ENCODE data around the gene MTFR1L. TPM values are rescaled to one million over a fixed set of nuclear protein-coding genes. Genes with fewer than 3 reads are reported as not detected.

Gene MTFR1L
- total and polyA plus RNA-seq, 5 donors from 2014 or later, result 29.7 to 56.1 (median 32.9) TPM

DNA sequence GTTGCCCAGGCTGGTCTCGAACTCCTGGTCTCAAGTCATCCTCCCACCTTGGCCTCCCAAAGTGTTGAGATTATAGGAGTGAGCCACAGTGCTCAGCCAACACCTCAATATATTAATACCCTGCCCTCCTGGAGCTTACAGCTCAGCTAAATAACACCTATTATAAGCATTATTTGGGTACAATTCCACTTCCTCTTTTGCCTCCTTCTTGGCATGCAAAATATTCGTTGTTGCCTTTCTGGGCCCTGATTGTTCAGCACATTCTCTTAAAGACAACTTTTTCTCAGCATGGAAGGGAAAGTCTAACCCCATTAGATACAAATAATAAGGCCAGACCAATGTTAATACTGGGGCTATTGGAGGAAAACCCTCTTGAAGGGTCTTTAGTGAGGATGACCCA lies 53.0 kb downstream of the MTFR1L start:
- Histone ChIP-seq H3K9me3 (ENCODE audit: control insufficient read depth in 2 of 2, low read length in 2 of 2) (no peaks in the 10 kb centered on the region), H3K27ac (ENCODE audit: insufficient read depth, low read length, poor library complexity, severe bottlenecking) (no peak overlapping the region), H3K4me1 (ENCODE audit: control insufficient read depth, insufficient read depth, low read length, poor library complexity, severe bottlenecking) (peaks cover 17% of the 10 kb centered on the region), H3K36me3 (ENCODE audit: control insufficient read depth, insufficient read depth, low read length) (no peaks in the 10 kb centered on the region), H3K27me3 (ENCODE audit: control insufficient read depth, insufficient read depth, low read length) (no peaks in the 10 kb centered on the region), H3K4me3 (ENCODE audit: low read depth, low read length) (no peak overlapping the region)
- no peak for DNase-seq
- Mint-ChIP-seq H3K4me1 (peaks cover 0 to 10% (median 4%) of the 10 kb centered on the region in 4 donors), H3K27me3 (peaks cover 5% of the 10 kb centered on the region), H3K27ac (peak overlapping the region in 1 of 3 donors; percentile 60), H3K9me3 (no peaks in the 10 kb centered on the region), H3K4me3 (no peak overlapping the region), H3K36me3 (no peaks in the 10 kb centered on the region)
- ATAC-seq (ENCODE audit: low read depth in 2 of 2), result no peak

DNA sequence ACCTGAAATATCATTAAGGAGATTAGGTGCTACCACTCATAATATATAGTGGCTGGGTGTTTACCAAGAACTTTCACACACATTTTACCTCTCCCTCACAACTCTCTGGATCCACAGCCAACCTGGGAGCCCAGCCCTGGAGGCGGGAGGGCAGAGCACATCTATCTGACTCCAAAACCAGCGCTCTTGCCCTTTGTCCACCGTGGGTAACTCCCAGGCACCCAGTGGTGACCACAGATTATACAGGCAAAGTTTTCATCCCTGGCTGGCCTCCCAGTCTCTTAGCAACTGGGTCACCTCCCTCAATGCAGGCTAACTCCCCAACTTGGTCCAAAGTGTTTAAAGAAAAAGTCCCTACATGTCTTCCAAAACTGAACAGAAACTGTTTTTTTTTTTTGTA lies 53.4 kb downstream of the MTFR1L start:
- DNase-seq, result no peak
- Mint-ChIP-seq H3K27ac (peak overlapping the region in 1 of 3 donors; percentile 60), H3K27me3 (peaks cover 5% of the 10 kb centered on the region)

GRCh38 chr1:25874209-25874608 lies 54.5 kb downstream of the MTFR1L start:
- Histone ChIP-seq H3K27me3 (ENCODE audit: control insufficient read depth, insufficient read depth, low read length) (no peaks in the 10 kb centered on the region), H3K9me3 (ENCODE audit: control insufficient read depth in 2 of 2, low read length in 2 of 2) (no peaks in the 10 kb centered on the region), H3K36me3 (ENCODE audit: control insufficient read depth, insufficient read depth, low read length) (no peaks in the 10 kb centered on the region), H3K4me1 (ENCODE audit: control insufficient read depth, insufficient read depth, low read length, poor library complexity, severe bottlenecking) (peaks cover 17% of the 10 kb centered on the region), H3K27ac (ENCODE audit: insufficient read depth, low read length, poor library complexity, severe bottlenecking) (no peak overlapping the region), H3K4me3 (ENCODE audit: low read depth, low read length) (no peak overlapping the region)
- no peak for DNase-seq
- H3K9me3 Mint-ChIP-seq, result no peaks in the 10 kb centered on the region
- H3K4me1 Mint-ChIP-seq, result peaks cover 0 to 10% (median 4%) of the 10 kb centered on the region in 4 donors
- peaks cover 5% of the 10 kb centered on the region for H3K27me3 Mint-ChIP-seq
- no peaks in the 10 kb centered on the region for H3K36me3 Mint-ChIP-seq
- no peak for ATAC-seq (ENCODE audit: low read depth in 2 of 2)
- H3K4me3 Mint-ChIP-seq, result peak overlapping the region in 1 of 4 donors; percentile 85
- no peak overlapping the region for H3K27ac Mint-ChIP-seq

More for the DNA sequence above, 53.4 kb downstream of the MTFR1L start:
- no peaks in the 10 kb centered on the region for H3K9me3 Mint-ChIP-seq
- H3K4me1 Mint-ChIP-seq, result peaks cover 0 to 10% (median 4%) of the 10 kb centered on the region in 4 donors
- H3K36me3 ChIP-seq (ENCODE audit: control insufficient read depth, insufficient read depth, low read length), result no peaks in the 10 kb centered on the region
- H3K36me3 Mint-ChIP-seq, result no peaks in the 10 kb centered on the region
- peaks cover 17% of the 10 kb centered on the region for H3K4me1 ChIP-seq (ENCODE audit: control insufficient read depth, insufficient read depth, low read length, poor library complexity, severe bottlenecking)
- H3K27ac ChIP-seq (ENCODE audit: insufficient read depth, low read length, poor library complexity, severe bottlenecking), result no peak overlapping the region
- H3K4me3 Mint-ChIP-seq, result no peak overlapping the region
- ATAC-seq (ENCODE audit: low read depth in 2 of 2), result no peak
- H3K9me3 ChIP-seq (ENCODE audit: control insufficient read depth in 2 of 2, low read length in 2 of 2), result no peaks in the 10 kb centered on the region
- H3K27me3 ChIP-seq (ENCODE audit: control insufficient read depth, insufficient read depth, low read length), result no peaks in the 10 kb centered on the region
- H3K4me3 ChIP-seq (ENCODE audit: low read depth, low read length), result no peak overlapping the region

- Mint-ChIP-seq H3K27ac (peak overlapping the region in 2 of 3 donors; percentile 77 to 90), H3K27me3 (peaks cover 5% of the 10 kb centered on the region), H3K9me3 (no peaks in the 10 kb centered on the region), H3K4me1 (peaks cover 0 to 10% (median 4%) of the 10 kb centered on the region in 4 donors), H3K36me3 (no peaks in the 10 kb centered on the region), H3K4me3 (peak overlapping the region; percentile 77 to 87 (median 86))
- H3K27me3 ChIP-seq (ENCODE audit: control insufficient read depth, insufficient read depth, low read length), result no peaks in the 10 kb centered on the region
- no peaks in the 10 kb centered on the region for H3K9me3 ChIP-seq (ENCODE audit: control insufficient read depth in 2 of 2, low read length in 2 of 2)
- DNase-seq, result no peak
- peaks cover 17% of the 10 kb centered on the region for H3K4me1 ChIP-seq (ENCODE audit: control insufficient read depth, insufficient read depth, low read length, poor library complexity, severe bottlenecking)
- no peaks in the 10 kb centered on the region for H3K36me3 ChIP-seq (ENCODE audit: control insufficient read depth, insufficient read depth, low read length)
- no peak overlapping the region for H3K4me3 ChIP-seq (ENCODE audit: low read depth, low read length)
- no peak for ATAC-seq (ENCODE audit: low read depth in 2 of 2)
- H3K27ac ChIP-seq (ENCODE audit: insufficient read depth, low read length, poor library complexity, severe bottlenecking), result no peak overlapping the region
Observed at GRCh38 chr1:25874635-25875153, 54.9 kb downstream of the MTFR1L start.

DNA sequence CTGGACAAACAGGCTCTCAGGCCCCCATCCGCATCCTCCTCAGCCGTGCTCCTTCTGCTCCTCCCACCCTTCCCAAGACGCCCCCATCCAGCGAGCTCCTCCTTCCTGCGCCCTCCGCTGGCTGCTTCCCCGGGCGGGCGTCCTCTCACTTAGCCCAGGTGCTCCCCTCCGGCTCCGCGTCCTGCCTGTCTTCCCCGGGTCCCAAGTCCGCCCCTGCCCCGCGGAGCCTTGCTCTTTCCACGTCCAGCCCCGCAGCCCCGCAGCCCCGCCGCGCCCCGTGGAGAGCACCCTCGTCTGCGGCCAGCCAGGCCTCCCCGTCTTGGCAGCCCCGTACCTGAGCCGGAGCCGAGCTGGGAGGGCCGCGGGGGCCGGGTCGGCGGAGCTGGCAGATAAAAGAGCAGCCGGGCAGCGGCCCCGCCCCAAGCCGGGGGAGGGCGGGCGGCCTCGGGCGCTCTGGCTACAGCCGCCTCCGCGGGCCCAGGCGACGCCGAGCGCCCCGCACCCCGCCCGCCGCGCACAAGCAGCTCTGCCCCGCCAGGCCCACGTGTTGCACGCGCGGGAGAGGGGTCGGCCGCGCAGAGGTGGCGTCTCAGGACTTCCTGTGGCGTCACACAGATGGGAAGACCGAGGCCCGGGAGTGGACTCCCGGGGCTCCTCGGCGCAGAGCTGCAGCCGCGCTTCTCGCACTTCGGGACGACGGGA lies 55.6 kb downstream of the MTFR1L start, which contains the start of gene PAQR7:
PAQR7 (minus strand) TSS at position 555 of the 702 bp plus-strand sequence. CDS start 11,869 bp downstream, outside the sequence.
- peaks cover 5% of the 10 kb centered on the region for H3K27me3 Mint-ChIP-seq
- DNase-seq (peak; percentile 51 to 60 (median 59)), ATAC-seq (ENCODE audit: low read depth in 2 of 2) (peak; percentile 71 to 73)
- no peaks in the 10 kb centered on the region for H3K9me3 Mint-ChIP-seq
- Histone ChIP-seq H3K9me3 (ENCODE audit: control insufficient read depth in 2 of 2, low read length in 2 of 2) (no peaks in the 10 kb centered on the region), H3K27ac (ENCODE audit: insufficient read depth, low read length, poor library complexity, severe bottlenecking) (no peak within 1 kb of the TSS), H3K4me1 (ENCODE audit: control insufficient read depth, insufficient read depth, low read length, poor library complexity, severe bottlenecking) (peaks cover 17% of the 10 kb centered on the region), H3K4me3 (ENCODE audit: low read depth, low read length) (no peak within 1 kb of the TSS), H3K27me3 (ENCODE audit: control insufficient read depth, insufficient read depth, low read length) (no peaks in the 10 kb centered on the region), H3K36me3 (ENCODE audit: control insufficient read depth, insufficient read depth, low read length) (no peaks in the 10 kb centered on the region)
- no peaks in the 10 kb centered on the region for H3K36me3 Mint-ChIP-seq
- peak within 1 kb of the TSS; percentile 77 to 89 (median 86) for H3K4me3 Mint-ChIP-seq
- peak within 1 kb of the TSS in 2 of 3 donors; percentile 77 to 93 for H3K27ac Mint-ChIP-seq
- peaks cover 0 to 10% (median 4%) of the 10 kb centered on the region in 4 donors for H3K4me1 Mint-ChIP-seq

DNA sequence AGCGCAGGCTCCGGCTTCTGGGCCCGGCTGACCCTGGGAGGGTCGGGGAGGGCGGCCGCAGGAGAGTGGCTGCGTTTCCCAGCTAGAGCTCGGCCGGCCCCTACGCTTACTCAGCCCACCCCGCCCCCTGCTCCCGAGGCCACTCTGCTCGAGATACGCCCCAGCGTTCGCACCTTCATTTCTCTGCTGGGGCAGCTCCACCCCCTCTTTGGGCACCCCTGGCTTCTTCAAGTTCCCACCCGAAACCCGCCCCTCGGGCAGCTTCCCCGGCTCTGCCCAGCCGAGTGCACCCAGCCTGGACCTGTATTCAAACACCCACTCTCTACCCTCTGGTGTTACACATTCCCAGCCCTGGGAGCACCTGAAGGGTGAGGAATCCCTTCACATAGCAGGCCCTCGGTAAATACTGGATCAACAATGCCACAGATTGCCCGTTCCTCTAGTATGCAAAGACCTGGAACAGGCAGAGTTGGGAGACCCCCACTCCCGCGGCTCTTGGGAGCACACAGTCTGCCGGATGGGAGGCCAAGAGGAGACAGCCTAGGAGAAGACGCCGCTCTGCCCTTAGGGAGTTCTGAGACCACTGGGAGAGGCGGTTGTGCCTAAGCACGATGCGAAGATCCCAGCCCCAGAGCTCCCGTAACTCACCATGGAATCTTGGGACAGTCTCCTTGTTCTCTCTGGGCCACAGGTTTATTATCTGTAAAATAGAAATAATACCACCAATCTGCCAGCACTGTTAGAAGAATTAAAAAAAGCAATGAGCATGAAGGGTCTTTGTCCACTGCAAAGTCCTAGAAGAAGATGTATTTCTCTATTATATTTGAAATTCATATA lies 56.3 kb downstream of the MTFR1L start:
- peak overlapping the region in 2 of 3 donors; percentile 23 to 93 for H3K27ac Mint-ChIP-seq
- ATAC-seq (ENCODE audit: low read depth in 2 of 2), result peak in 1 of 2 donors; percentile 19
- no peaks in the 10 kb centered on the region for H3K9me3 ChIP-seq (ENCODE audit: control insufficient read depth in 2 of 2, low read length in 2 of 2)
- H3K27ac ChIP-seq (ENCODE audit: insufficient read depth, low read length, poor library complexity, severe bottlenecking), result no peak overlapping the region
- peak in 1 of 3 donors; percentile 14 for DNase-seq
- H3K9me3 Mint-ChIP-seq, result no peaks in the 10 kb centered on the region
- peaks cover 17% of the 10 kb centered on the region for H3K4me1 ChIP-seq (ENCODE audit: control insufficient read depth, insufficient read depth, low read length, poor library complexity, severe bottlenecking)
- H3K36me3 ChIP-seq (ENCODE audit: control insufficient read depth, insufficient read depth, low read length), result no peaks in the 10 kb centered on the region
- H3K27me3 ChIP-seq (ENCODE audit: control insufficient read depth, insufficient read depth, low read length), result no peaks in the 10 kb centered on the region
- peak overlapping the region; percentile 66 to 89 (median 82) for H3K4me3 Mint-ChIP-seq
- peaks cover 5% of the 10 kb centered on the region for H3K27me3 Mint-ChIP-seq
- H3K4me1 Mint-ChIP-seq, result peaks cover 0 to 10% (median 4%) of the 10 kb centered on the region in 4 donors
- H3K36me3 Mint-ChIP-seq, result no peaks in the 10 kb centered on the region
- H3K4me3 ChIP-seq (ENCODE audit: low read depth, low read length), result no peak overlapping the region

- H3K9me3 Mint-ChIP-seq, result no peaks in the 10 kb centered on the region
- peaks cover 0 to 10% (median 4%) of the 10 kb centered on the region in 4 donors for H3K4me1 Mint-ChIP-seq
- DNase-seq (no peak), ATAC-seq (ENCODE audit: low read depth in 2 of 2) (no peak)
- H3K4me3 Mint-ChIP-seq, result peak overlapping the region in 3 of 4 donors; percentile 66 to 89 (median 83)
- Histone ChIP-seq H3K4me1 (ENCODE audit: control insufficient read depth, insufficient read depth, low read length, poor library complexity, severe bottlenecking) (peaks cover 17% of the 10 kb centered on the region), H3K27ac (ENCODE audit: insufficient read depth, low read length, poor library complexity, severe bottlenecking) (no peak overlapping the region), H3K4me3 (ENCODE audit: low read depth, low read length) (no peak overlapping the region), H3K36me3 (ENCODE audit: control insufficient read depth, insufficient read depth, low read length) (no peaks in the 10 kb centered on the region), H3K9me3 (ENCODE audit: control insufficient read depth in 2 of 2, low read length in 2 of 2) (no peaks in the 10 kb centered on the region), H3K27me3 (ENCODE audit: control insufficient read depth, insufficient read depth, low read length) (no peaks in the 10 kb centered on the region)
- H3K36me3 Mint-ChIP-seq, result no peaks in the 10 kb centered on the region
- H3K27me3 Mint-ChIP-seq, result peaks cover 5% of the 10 kb centered on the region
- peak overlapping the region in 2 of 3 donors; percentile 23 to 93 for H3K27ac Mint-ChIP-seq
Observed at GRCh38 chr1:25876693-25877077, 56.9 kb downstream of the MTFR1L start.

All from CD4-positive, CD25-positive, alpha-beta regulatory T cell (primary cell).